NCI-H2107 (cell line): ENCODE measurements around the gene TNS1.

Source experiments
- DNase-seq: peaks from one replicate; lab custom pipeline; 2025; lab: John Stamatoyannopoulos, UW

The TNS1 gene

DNA sequence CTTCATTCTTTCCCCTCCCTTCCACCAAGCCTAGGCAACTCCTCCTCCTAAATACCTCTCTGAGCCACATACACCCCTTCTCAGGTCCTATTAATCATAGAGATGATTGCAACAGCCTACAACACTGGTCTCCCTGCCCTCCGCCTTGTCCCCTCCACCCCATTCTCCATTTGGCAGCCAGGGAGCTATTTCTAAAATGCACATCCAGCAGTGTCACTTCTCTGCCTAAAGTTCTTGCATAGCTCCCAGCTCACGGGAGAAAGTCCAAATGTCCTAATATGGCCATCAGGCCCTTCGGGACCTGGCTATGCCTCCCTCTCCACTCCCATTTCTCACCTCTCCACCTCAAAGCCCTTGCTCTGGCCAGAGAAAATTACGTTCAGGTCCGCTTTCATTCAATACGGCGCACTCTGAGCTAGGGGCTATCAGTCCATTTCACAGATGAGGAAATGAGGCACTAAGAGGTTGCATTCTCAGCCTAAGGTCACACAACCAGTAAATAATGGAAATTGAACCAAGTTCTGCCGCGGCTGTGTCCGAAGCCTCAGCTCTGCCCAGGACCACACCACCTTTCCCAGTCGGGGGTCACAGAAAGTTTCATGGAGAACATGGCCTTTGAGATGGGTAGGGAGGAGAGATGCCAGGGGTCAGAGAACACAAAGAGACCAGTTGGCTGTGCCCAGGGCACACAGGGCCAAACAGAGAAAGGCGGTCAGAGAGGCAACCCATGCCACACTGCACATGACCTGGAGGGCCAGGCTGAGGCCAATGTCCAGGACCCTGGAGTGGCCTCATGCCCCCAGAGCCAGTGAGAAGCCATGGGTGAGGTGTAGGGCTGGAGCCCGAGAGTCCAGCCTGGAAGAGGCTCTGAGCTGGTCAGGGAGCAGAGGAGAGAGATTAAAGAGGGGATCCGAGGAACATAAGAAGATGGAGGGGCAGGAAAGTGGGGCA lies 72.8 kb downstream of the TNS1 start:
- no peak for DNase-seq

DNA sequence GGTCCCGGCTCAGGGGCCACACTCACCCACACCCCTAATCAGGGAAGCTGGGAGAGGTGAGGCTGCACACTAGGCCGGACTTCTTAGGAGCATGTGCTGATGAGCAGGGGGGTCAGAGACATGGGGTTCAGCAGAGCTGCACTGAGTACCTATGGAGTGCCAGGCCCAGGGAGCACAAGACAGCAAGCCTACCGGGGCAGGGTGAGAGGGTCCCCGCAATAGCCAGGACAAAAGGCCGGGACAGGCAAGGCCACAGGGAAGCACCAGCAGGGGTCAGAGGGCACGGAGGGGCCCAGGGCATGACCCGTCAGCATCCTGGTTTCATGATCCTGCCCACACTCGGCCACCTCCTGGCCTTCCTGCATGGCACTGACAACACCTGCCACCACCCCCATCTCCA lies 73.5 kb downstream of the TNS1 start:
- no peak for DNase-seq

GRCh38 chr2:217928324-217929181 lies 74.2 kb downstream of the TNS1 start:
- no peak for DNase-seq

- DNase-seq: no peak
These were observed 75.0 kb downstream of the TNS1 start for GRCh38 chr2:217927601-217928323.

DNA sequence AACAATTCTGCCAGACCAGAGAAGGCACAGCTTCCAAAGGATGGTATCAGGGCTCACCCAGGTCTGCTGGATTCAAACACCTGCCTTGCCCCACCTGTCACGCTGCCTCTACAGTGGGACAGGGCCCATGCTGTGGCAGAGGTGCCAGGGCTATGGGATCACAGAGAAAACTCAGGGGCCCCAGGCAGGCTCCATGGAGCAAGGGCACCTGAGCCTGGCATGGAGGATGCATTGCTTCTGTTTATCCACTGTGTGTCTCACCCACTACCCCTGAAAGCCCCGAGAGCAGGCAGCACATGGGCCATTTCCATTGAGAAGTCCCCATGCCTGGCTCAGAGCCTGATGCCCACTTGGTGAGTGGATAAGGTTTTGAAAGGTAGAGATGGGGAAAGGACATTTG lies 76.0 kb downstream of the TNS1 start:
- no peak for DNase-seq

DNA sequence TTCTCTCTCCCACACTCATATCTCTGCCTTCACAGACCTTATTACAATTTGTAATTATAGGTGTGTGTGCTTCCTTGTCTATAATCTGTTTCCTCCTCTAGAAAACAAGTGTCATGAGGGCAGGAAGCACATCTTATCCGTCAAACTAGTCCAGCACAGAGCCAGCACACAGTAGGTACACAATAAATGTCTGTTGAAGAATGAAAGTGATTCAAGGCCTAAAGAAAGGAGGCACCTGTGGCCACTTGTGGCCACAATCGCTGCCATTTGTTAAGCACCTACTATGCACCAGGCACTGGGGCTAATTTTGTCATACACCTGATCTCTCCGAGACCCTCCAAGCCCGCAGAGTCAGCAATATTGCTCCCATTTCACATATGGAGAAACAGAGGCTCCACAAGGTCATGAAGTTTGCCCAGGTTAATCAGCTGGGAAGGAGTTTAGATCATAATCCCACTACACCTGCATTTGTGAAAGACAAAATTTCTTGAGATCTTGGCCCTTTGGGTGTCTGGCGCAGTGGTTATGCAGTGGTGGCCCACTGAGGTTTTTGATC lies 78.4 kb downstream of the TNS1 start:
- DNase-seq: no peak

DNA sequence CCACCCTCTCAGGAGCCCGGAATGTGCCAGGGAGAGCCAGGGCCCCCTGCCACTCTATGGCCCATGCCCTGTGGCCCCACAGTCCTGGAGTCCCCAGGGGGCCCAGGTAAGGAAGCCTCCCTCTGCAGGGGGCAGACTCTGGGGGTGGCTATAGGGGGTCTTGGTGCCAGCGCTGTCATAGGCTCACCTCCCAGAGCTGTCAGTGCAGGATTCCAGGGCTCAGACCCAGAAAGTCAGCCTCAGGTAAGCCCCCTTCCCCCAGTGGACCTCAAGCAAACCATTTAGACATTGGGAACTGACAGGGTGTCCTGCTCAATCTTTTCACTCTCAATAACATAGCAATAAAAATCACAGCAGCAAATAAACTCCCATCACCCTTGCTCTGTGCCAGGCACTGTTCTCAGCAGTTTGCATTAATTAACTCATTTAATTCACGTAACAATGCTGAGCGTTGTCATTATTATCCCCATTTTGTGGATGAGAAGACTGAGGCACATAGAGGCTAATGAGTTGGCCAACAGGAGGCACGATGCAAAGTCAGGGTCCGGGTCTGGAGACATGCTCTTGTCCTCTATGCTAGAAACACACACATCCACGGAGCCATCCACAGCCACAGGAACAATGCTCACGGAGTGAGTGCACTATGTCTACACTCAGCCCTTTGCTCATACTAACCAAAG lies 79.6 kb downstream of the TNS1 start:
- no peak for DNase-seq

- DNase-seq: no peak
These were observed 80.4 kb downstream of the TNS1 start for GRCh38 chr2:217922101-217923006.

DNA sequence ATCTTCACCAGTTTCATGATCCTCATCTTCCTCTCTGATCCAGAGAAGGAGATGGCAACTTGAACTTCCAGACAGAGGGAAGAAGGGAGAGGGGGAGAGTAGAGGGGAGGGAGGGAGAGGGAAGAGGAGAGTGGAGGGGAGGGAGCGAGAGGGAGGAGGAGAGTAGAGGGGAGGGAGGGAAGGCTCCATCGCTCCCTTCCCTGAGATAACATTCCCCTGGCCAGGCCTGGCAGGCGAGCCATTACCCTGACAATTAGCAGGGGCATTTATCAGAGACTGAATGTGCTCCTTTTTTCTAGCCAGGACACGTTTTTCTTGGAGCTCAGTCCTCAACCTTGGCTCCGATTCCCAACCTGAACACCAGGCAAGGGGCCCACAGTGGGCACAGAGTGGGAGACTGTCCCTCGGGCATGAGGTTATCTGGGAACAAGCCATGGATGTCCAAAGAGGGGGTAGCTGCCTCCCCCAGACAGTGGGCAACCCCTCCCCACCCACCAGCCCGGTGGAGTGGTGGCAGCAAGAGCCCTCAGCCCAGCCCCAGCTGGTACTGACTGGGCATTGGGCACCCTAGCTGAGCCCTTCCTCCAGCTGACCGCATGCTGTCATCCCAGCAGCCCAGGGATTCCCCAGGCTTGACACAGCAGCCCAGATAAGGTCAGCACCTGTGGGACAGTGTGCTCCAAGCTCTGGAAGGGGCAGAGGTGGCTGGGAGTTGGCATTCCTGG lies 81.8 kb downstream of the TNS1 start:
- no peak for DNase-seq

GRCh38 chr2:217919781-217920351 lies 82.9 kb downstream of the TNS1 start:
- DNase-seq: no peak

- DNase-seq: no peak
These were observed 83.6 kb downstream of the TNS1 start for GRCh38 chr2:217919204-217919603.

GRCh38 chr2:217918308-217919024 lies 84.3 kb downstream of the TNS1 start:
- no peak for DNase-seq

- peak; percentile 18 for DNase-seq
These were observed 86.1 kb downstream of the TNS1 start for GRCh38 chr2:217916504-217917254.

DNA sequence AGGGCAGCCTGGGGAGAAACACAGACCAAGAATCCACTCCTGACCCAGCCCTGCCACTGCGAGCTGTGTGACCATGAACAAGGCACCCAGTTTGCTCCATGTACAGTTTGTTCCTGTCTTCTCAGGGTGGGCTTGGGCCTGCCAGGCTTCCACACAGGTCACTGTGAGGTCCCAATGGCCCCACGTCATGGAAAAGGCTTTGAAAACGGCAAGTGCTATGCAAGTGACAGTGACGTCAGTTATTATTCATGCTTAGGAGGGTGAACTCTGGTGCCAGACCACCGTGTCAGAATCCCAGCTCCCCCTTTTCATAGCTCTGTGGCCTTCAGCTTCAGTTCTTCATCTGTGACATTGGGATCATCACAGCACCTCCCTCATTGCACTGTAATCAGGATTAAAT lies 87.1 kb downstream of the TNS1 start:
- DNase-seq: no peak

DNA sequence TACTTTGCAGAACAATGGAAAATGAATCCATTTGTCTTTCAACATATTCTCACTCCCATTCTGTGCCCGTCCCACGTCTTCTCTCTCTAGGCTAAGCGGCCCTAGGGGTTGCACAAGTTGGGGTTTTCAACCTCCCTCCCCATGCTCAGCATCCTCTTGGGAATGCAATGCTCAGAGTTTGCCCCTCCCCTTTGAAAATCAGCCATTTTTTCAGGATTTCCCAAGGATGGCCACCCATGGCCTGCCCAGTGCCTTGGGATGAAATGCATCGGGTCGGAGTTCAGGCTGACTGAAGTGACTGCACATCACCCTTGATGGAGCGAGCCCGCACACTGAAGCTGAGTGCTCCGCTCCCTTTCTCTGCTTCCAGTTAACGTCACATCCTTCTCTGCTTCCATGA lies 87.9 kb downstream of the TNS1 start:
- DNase-seq: no peak

GRCh38 chr2:217914078-217914477 lies 88.7 kb downstream of the TNS1 start:
- DNase-seq: no peak

GRCh38 chr2:217913436-217913835 lies 89.4 kb downstream of the TNS1 start:
- no peak for DNase-seq
